ENCODE results near the gene DBX1.
A peak's percentile ranks its signal among the peaks of the same experiment; 100 is the strongest.
"Not testable (repeated sequence)": the region's sequence is repeated elsewhere in the genome, so short reads cannot be mapped to it uniquely, and the experiment has no call there.

Gene DBX1

GRCh38 chr11:20161230-20161918 is 1.1 kb upstream of the DBX1 start:
- DNase-seq, result no peak

DNA sequence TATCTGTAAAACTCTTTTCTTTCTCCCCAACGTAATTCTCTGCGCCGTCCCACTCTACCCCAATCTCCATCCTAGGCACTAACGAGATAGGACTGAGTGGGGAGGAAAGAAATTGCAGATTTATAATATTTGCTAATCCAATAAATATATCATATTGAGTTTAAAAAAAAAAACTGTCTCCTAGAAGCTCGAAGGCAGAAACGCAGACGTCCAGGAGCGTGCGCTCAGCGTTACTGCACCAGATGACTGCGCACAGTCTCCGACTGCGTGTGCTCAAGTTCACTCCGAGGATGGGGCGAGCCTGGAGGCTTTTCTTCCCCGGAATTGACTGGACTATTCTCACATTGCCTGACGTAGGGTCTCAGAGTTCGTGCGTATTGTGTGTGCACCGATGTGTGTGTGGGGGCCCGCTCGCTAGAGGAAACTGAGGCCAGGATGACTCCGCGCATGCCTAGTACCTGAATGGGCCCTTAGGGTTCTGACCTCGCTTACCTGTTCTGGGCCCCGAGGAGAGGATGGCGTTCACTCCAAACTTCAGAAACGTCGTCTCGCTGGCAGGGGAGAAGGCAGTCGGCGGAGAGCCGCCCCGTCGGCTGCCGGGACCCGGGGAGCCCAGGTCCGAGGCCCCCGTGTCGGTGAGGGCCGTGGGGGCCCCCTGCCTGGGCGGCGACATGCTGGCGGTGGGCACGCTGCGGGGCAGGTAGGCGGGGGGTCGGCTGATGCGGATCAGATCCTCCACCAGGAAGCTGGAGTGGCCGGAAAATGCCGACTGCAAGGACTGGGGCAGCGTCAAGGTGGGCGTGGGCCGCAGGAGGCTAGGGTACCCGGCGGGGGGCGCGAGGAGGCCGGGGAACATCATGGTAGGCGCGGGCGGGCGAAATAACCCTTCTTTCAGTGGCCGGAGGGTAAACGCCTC is 551 bp downstream of the DBX1 start:
- no peak for DNase-seq

- DNase-seq, result no peak
These were observed 1.5 kb downstream of the DBX1 start for GRCh38 chr11:20158597-20159257.

DNA sequence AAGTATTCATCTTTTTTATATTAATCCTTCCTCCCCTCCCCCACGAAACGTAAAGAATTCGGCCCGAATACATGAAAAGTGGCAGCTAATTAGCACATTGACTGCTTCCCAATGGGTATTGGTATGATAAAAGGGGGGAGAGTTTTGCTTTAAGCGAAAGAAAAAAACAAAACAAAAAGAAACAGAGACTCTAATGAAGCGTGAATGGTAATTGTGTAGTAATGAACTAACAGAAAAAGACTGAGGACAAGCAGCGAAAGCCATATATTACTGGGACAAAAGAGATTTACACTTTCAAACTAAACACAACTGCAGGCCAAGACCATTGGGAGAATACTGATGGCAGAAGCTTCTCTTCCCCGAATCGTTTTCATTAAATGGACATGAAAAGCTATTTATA is 2.5 kb downstream of the DBX1 start:
- no peak for DNase-seq

DNA sequence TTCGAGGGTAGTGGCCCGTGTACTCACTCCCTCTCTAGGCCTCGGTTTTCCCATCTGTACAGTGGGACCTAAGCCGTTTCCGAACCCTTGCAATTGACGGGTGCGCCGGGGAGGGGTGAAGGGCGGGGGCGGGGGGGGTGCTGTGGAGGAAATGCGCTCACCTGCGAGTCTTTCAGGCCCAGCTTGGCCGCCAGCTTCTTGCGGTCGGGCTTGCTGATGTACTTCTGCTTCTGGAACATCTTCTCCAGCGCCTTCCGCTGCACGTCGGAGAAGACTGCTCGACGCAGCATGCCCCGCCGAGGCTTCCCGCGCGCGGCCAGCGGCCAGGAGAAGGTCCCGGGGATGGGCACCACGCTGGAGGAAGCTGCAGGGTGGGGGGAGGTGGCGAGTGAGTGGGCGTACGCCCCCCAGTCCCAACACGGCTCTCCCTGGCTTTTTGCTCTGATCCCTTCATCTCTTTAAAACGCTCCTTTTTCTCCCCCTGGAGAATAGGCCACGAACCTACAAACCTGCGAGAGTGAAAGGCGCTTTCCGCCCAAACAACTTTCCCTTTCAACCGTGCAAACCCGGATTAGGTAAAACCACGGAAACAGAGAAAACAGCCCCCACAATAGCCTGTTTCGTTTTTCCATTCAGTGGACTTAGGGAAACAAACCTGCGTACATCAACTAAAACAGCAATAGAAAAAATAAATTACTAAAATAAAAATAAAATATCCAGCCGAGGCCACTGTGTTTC is 3.2 kb downstream of the DBX1 start:
- peak; percentile 30 for DNase-seq

DNA sequence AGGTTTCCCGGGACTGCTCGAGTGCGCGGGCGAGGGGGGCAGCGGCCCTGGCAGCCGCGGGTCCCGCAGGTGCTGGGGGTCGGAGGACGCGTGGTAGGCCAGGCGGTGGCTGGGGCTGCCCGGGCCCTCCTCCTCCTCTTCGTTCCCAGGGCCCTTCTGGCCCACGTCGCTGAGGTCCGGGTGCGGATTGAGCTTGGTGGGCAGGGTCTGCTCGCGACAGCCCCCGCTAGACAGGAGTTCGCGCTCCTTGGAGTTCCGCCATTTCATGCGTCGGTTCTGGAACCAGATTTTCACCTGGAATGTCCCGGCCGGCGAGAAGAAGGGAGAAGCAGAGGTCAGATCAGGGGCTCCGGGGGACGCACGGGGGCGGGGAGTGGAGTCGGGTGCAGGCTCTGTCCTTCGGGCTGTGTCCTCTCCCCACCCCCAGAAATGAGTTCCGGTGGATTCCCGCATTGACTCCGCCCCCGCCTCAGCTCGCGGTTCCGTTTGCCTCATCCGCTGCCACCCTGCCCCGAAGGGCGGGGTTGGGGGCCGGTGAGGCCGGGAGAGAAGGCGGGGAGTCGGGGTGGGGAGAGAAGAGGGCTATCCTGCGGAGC is 3.9 kb downstream of the DBX1 start:
- peak; percentile 54 for DNase-seq

DNA sequence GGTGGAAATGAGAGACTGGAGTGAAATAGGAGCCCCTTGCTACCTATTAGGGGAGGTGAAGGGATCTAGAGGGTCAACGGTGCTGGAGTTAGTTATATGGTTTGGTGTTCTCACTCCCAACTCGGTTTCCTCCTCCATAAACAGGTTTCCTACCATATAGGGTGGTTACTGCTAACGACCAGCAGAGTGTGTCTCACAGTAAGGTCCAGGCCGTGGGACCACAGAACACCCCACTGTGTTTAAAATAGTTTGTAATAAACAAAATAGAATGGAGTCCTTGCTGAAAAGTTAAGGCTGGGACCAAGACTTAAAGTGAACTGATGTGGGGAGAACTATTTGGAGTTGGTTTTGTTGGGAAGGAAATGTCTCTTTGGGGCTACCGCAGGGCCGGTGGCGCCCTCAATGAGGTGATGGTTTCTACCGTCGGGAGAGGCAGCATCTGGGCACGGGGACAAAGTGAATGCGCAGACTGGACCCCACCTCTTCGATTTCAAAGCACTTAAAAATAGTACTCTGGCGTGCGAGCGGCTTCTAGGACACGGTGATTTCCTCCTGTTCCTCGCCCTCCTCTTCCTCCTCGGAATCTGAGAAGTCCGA is 4.5 kb downstream of the DBX1 start:
- DNase-seq, result no peak

GRCh38 chr11:20154381-20154780 is 5.9 kb downstream of the DBX1 start:
- DNase-seq, result no peak

GRCh38 chr11:20138707-20139106 is 21.6 kb downstream of the DBX1 start:
- DNase-seq, result no peak

DNA sequence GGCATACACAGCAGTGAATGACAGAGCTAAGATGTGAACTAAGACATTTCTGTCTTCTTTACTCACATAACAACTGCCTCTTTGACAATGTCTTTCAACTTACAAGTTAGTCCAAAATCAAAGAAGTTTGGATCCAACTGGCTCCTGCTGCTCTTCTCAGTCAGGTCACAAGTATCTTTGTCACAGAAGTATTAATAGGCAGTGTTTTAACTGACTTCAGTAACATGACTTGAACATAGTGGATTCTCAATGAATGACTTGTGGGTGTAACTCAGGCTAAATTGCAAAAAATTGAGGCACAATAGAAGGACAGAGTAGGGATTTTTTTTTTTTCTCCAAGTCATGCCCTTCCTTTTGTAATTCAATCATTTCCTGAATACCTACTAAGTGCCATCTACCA is 22.6 kb downstream of the DBX1 start:
- DNase-seq, result no peak

- DNase-seq, result no peak
These were observed 25.1 kb downstream of the DBX1 start for GRCh38 chr11:20134991-20135736.

DNA sequence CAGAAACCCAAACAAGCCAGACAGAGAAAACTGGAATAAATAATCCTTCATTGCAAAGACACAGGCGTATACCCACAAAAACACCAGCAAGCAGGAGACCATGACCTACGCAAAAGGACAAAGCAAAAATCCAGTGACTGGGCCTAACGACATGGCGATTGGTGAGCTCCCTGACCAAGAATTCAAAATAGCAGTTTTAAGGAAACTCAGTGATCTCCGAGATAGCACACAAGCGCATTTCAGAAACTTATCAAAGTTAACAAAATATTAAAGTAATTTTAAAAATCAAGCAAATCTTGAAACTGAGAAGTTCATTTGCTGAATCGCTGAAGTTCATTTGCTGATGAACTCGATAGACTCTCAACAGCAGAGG is 27.6 kb downstream of the DBX1 start:
- no peak for DNase-seq

DNA sequence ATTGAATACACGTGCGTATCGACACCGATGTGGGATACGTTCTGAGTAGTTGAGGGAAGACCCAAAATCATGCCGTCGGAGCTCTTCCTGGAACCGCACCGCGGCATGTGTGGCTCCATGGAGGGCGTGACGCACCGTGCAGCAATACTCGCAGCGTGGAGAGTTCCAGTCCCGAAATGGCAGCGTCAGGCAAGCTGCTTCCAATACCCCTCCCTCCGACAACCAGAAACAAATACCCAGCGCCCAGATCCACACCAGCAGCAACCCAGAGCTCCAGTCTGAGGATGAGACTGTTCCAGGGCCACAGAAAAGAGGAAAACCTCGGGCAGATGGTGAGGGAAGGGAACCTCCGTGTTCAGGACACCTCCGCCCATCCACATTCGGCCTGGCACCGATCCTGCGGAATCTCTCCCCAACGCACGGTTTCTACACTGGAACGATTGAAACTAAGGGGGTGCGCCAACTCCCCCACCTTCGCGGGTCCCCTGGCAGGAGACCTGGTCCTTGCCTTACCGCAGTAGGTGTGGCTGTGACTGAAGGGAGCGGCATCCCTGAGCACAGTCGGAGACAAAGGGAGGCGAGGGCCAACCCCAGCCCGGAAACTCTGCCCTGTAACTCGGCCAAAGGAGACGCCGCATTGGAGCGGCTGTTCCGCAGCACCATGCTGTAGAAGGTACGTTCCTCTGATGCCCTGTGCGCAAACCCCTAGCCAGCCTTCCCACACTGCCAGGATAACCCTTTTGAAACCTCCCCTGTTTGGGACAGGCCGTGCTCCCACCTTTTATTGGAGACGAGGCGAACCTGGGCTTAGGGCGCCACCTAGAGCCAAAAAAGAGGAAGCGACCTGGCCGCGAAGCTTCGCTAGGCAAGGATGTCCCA is 28.2 kb downstream of the DBX1 start:
- DNase-seq, result peak; percentile 46

DNA sequence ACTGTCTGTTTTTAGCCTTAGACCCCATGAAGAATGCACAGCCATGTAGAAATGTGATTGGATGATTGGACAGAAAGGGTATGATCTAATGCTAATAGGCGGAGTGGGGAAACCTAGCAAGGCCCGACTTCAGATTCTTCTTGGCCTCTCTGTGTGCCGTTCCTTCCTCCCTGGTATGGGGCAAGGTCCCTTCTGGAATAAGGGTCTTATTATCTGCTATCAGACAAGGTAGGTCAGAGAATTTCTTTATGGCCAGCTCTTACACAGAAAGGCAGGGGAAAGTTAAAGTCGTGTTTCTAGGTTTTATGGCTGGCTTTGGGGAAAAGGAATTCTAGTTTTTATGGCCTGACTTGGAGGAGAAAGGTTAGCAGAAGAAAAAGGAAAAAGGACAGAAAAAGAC is 30.6 kb downstream of the DBX1 start:
- no peak for DNase-seq

- DNase-seq, result not testable (repeated sequence)
These were observed 31.8 kb downstream of the DBX1 start for GRCh38 chr11:20128528-20128825.

- peak; percentile 77 for DNase-seq
These were observed 32.4 kb downstream of the DBX1 start for GRCh38 chr11:20127671-20128527.

DNA sequence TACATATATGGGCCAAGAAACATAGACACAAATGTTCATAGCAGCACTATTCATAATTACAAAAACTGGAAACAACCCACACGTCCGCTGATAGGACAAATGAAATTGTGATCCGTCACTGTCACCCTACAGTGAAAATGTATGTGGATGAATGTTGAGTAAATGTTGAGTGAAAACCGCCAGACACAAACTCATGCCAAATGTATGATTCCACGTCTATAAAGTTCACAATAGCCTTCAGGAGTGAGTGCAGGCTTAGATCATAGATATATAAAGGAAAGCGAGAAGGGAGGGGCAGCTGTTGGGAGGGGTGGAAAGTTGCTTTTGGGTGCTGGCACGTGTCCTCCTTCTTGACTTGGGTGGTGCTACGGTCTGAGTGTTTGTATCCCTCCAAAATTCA is 33.6 kb downstream of the DBX1 start:
- no peak for DNase-seq

GRCh38 chr11:20125927-20126326 is 34.3 kb downstream of the DBX1 start:
- DNase-seq, result no peak

DNA sequence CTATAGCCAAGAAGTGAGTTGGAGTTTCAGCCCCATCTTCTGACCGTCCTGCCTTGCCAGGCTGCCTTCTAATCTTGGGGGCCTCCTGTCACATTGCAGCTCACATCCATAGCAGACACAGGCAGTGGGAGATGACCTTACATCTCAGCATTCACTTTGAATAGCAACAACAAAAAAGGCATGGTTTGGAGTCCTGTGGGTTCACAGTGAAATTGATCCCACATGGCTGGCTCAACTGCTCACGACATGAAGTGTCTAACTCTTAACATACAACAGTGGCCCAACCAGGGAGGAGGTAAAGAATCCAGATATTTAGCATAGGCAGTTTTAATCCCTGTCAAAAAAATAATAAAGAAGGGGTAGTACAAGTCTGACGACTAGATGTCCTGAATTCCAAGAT is 38.1 kb downstream of the DBX1 start:
- no peak for DNase-seq
